Brain pericyte (primary cell): Measurements from ENCODE around the gene CSNK1A1.
"Not testable (repeated sequence)": the region's sequence is repeated elsewhere in the genome, so short reads cannot be mapped to it uniquely, and the experiment has no call there.

ENCODE experiments used
- DNase-seq: peaks from one replicate; pipeline ENCODE4 v3.0.0-alpha.2; 2012; ENCODE audit warnings: low read depth, low spot score

The CSNK1A1 gene

DNA sequence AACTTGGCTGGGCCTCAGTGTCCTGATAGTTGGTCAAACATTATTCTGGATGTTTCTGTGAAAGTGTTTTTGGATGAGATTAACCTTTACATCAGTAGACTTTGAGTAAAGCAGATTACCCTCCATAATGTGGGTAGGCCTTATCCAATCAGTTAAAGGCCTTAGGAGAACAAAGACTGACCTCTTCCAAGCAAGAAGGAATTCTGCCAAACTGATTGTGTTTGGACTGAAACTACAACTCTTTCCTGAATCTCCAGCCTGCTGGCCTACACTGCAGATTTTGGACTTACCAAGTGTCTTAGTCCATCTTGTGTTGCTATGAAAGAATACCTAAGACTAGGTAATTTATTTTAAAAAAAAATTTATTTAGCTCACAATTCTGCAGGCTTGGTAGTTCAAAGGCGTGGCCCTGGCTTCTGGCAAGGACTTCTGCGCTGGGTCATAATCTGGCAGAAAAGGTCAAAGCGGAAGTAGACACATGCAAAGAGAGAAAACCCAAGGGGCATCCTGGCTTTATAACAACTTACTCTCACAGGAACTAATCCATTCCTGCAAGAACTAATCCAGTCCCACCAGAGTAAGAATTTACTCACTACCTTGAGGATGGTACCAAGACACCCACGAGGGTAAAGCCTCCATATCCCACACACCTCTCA is 21.5 kb upstream of the CSNK1A1 start:
- no peak for DNase-seq

- DNase-seq: no peak
Measured at GRCh38 chr5:149572170-149572569, 20.9 kb upstream of the CSNK1A1 start.

- DNase-seq: no peak
Measured at GRCh38 chr5:149567226-149567625, 16.0 kb upstream of the CSNK1A1 start.

DNA sequence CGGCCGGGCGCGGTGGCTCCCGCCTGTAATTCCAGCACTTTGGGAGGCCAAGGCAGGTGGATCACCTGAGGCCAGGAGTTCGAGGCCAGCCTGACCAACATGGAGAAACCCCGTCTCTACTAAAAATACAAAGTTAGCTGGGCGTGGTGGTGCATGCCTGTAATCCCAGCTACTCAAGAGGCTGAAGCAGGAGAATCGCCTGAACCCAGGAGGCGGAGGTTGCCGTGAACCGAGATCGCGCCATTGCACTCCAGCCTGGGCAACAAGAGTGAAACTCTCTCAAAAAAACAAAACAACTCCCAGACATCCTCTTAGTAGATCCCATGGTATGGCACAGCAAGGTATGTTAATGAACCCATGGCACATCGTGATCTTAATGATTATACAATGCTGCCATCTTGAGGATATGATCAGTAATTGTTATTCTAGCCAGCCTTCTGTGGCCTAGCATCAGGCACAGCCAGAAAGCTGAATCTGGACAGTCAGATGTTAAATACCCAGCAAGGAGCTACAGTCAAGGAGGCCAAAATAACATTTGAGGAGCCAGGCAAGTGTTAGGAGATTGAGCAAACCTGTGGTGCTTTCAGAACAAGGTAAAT is 13.4 kb upstream of the CSNK1A1 start:
- DNase-seq: not testable (repeated sequence)

DNA sequence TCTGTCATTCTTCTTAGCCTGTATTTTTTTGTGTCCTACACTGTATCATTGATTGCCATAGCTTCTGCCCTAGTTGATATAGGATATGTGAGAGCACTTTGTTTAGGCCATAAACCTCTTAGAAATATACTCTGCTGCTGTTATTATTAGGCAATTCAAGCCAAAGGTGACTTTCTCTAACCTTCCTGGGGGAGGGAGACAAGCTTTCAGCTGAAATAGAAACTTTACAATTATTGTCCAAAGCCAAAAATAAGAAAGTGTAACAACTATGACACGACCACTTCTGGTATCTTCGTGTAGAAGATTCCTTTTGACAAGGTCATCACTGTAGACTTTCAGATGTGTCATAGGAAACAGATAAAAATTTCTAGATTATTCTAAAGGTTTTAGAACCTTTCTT is 12.2 kb upstream of the CSNK1A1 start:
- DNase-seq: no peak

DNA sequence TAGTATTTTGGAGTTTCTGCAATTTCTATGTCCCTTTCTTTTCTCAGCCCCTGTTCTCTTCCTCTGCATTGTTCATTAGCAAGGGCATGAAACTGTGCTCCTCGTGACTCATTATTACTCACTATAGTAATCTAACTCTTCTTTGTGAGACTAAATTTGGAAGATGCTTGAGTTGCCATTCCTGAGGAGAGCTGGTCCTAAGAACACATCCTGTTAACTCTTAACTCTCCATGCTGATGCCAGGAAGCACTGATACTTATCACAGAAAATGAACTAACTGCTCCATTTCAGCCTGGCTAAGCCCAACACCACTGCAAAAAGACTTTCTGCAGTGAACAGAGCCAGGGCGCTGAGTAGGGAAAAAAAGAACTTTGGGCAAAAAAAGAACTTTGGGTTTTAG is 10.6 kb upstream of the CSNK1A1 start:
- peak; percentile 63 for DNase-seq

DNA sequence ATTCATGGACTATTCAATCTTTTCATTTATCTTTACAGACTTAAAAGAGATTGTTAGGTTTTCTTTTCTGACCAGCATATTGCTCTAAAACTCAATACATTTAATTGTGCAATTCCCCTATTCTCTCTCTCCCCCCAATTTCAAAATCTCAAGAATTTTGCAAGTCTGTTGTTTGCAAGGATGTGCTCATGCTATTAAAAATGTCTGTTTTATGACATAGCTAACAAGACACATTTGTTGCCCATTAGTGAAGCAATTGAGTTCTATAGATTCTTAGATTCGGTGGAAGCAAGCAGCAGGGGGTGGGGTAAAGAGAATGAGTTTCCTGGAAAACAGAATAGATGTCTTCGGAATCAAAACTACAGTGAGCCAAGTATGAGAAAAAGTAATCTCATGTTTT is 8.5 kb upstream of the CSNK1A1 start:
- no peak for DNase-seq

DNA sequence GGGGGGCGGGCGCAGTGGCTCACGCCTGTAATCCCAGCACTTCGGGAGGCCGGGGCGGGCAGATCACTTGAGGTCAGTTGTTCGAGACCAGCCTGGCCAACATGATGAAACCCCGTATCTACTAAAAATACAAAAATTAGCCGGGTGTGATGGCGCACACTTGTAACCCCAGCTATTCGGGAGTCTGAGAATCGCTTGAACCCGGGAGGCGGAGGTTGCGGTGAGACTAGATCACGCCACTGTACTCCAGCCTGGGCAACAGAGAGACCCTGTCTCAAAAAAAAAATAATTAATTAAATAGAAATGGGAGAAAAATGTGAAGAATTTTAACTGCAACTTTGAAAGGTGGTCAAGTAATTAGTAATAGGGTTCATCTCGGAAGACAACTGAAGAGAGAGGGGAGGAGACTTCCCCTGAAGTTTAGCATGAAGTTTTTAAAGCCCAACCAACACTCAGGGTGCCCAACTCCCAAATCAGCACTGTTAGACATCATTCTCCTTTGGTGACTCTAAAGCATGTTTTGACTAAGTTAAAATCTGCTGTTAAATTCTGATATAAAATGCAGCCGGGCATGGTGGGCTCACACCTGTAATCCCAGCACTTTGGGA is 1.4 kb upstream of the CSNK1A1 start:
- DNase-seq: no peak

DNA sequence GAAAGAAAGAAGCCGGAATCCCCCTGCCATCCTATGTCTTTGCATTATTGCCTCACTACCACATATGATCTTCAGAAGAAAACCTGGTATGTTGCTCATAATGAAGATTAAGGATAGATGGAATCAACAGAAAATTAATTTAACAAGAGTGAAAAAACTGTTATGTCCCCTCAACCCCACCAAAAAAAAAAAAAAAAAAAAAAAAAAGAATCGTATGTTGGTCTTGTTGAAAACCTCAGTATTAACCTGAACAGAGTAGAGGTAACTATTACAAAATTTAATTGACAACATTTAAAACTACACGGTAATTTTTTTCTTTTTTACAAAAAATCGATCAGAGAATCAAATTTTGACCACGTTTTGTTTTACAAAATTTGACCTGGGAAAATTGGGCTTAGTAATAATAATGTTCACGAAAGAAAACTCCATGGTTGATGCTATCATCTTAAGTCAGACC is 827 bp upstream of the CSNK1A1 start:
- DNase-seq: no peak

DNA sequence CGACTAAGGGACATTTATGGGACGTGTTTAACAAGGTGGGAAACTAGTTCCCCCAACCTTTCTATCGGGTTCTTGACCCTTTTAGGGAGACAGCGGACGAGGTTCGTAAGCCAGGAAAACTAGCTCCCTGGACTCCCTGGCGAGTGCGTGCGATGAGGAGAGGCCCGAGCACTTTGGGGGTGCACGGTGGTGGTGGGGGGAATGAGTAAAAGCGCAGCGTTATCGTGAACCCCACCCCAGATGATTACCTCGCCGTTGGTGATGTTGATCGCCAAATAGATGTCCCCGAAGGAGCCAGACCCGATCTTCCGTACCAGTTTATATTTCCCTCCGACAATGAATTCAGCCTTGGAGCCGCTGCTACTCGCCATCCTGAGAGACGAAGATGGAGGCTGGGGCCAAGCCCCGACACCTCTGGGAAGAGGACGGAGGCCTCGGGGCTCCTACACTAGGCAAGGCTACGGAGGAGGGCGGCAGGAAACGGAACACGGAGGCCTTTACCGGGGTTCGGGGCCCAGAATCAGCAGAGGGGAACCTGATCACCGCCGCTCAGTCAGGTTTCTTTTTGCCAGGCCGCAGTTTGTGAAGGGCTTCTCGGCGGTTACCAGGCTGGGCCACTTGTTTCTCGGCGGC is 529 bp downstream of the CSNK1A1 start:
- no peak for DNase-seq

- no peak for DNase-seq
Measured at GRCh38 chr5:149550268-149550583, 1.0 kb downstream of the CSNK1A1 start.

GRCh38 chr5:149549461-149550267 is 1.6 kb downstream of the CSNK1A1 start:
- no peak for DNase-seq

- DNase-seq: no peak
Measured at GRCh38 chr5:149546974-149547373, 4.3 kb downstream of the CSNK1A1 start.

- DNase-seq: no peak
Measured at GRCh38 chr5:149545327-149545726, 5.9 kb downstream of the CSNK1A1 start.

- DNase-seq: no peak
Measured at GRCh38 chr5:149544028-149544420, 7.2 kb downstream of the CSNK1A1 start.

DNA sequence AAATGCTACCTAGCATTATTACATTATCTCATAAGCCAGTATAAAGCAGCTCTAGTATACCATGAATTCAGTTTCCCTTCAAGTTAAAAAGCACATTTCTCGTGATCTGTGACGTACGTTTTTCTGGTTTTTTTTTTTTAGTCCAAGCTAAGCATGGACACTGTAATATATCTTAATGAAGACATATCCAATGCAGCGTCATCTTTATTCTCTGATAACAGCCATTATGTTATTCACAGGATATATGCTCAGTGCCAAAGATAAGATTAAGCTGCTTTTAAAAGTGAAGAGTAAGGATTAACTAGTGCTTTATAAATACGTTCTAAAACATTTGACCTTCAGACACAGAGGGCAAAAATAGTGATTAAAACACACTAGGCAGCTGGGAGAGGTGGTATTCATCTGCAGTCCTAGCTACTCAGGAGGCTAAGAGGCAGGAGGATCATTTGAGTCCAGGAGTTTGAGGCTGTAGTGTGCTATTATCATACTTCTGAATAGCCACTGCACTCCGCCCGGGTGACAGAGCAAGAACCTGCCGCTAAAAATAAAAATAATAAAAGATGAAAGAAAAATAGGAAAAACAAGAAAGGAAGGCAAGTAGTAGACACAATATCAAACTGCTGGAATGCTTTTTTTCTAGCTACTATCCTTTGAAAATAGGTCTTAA is 7.7 kb downstream of the CSNK1A1 start:
- DNase-seq: no peak

DNA sequence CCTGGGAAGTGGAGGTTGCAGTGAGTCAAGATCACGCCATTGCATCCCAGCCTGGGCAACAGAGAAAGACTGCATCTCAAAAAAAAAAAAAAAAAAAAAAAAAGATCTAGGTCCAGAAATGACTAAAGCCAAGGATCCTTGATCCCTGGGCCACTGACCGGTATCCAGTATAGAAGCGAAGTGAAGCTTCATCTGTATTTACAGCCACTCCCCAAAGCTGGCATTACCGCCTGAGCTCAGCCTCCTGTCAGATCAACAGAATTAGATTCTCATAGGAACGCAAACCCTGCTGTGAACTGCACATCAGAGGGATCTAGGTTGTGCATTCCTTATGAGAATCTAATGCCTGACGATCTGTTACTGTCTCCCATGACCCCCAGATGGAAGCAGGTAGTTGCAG is 9.3 kb downstream of the CSNK1A1 start:
- no peak for DNase-seq

GRCh38 chr5:149540089-149540488 is 11.2 kb downstream of the CSNK1A1 start:
- DNase-seq: no peak

DNA sequence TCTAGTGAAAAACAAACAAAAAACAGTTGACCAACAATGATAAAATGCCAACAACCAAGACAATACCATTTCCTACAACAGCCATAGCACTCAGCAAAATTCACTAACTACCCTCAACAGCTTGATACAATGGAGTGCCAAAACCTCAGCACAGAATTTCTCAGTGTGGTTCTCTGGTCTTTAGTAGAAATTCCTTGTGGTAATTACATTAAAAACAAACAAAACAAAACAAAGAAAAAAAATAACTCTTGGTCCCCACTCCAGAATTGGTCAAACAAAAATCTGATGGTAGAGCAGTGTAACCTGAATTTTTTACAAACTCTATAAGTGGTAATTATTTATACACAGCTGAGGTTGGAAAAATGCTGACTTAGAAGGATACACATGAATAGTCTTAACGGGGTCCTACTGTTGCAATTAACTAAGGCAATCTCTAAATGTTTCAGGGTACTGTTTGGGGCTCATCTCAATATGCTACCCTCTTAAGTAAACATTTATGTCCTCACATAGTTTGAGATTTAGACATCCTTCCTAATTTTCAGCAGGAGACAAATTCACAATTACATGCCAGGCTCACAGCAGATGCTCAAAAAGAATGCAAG is 13.8 kb downstream of the CSNK1A1 start:
- no peak for DNase-seq

GRCh38 chr5:149535787-149536186 is 15.5 kb downstream of the CSNK1A1 start:
- DNase-seq: not testable (repeated sequence)

GRCh38 chr5:149532413-149532812 is 18.8 kb downstream of the CSNK1A1 start:
- no peak for DNase-seq
